DOHH2 (cell line): ENCODE measurements around the gene ABTB2.

Experiments
- CTCF ChIP-seq: fragments of 200-600 bp; sonication (generic); IDR thresholded peaks from one replicate; pipeline ENCODE4 v1.5.1; 2014; ENCODE audit warnings: antibody characterized with exemption, mild to moderate bottlenecking, low read depth, low read length; ENCODE audit not compliant: poor library complexity, severe bottlenecking
- EZH2phosphoT487 ChIP-seq: fragments of 200-600 bp; sonication (generic); IDR thresholded peaks from 2 replicates; pipeline ENCODE4 v1.6.1; 2017; ENCODE audit warnings: borderline replicate concordance, mild to moderate bottlenecking, antibody characterized with exemption, low read length, moderate library complexity, mixed read lengths

- TF ChIP-seq CTCF: no peak
- no peak for TF ChIP-seq EZH2phosphoT487
Observed at GRCh38 chr11:34271727-34272126, 86.1 kb downstream of the ABTB2 start.
